HT1080 (cell line): ENCODE measurements around the gene KSR2. TPM values are rescaled to one million over a fixed set of nuclear protein-coding genes. Genes with fewer than 3 reads are reported as not detected.

Experiments
- DNase-seq: peaks from one replicate; pipeline ENCODE4 v3.0.0-alpha.2; 2015; ENCODE audit warnings: low read depth
- total RNA-seq: library from RNA; depleted of rRNA; stranded (reverse); fragments of >200 nt; shearing (Covaris generic); gene quantifications from 2 replicates; pipeline ENCODE4 v1.2.3, GENCODE V29; 2014

Gene KSR2
- total RNA-seq, 1 experiment from 2014 or later = not detected

- DNase-seq = no peak
Observed at GRCh38 chr12:117538032-117538690, 430.6 kb downstream of the KSR2 start.

- no peak for DNase-seq
Observed at GRCh38 chr12:117533687-117534086, 435.1 kb downstream of the KSR2 start.

- DNase-seq = no peak
Observed at GRCh38 chr12:117530796-117531195, 438.0 kb downstream of the KSR2 start.

- DNase-seq = no peak
Observed at GRCh38 chr12:117528538-117528937, 440.3 kb downstream of the KSR2 start.

- DNase-seq = no peak
Observed at GRCh38 chr12:117527479-117527855, 441.3 kb downstream of the KSR2 start.

- no peak for DNase-seq
Observed at GRCh38 chr12:117526757-117527478, 441.9 kb downstream of the KSR2 start.

GRCh38 chr12:117525766-117526165 is 443.0 kb downstream of the KSR2 start:
- DNase-seq = no peak

- no peak for DNase-seq
Observed at GRCh38 chr12:117524806-117525205, 444.0 kb downstream of the KSR2 start.

GRCh38 chr12:117523971-117524370 is 444.8 kb downstream of the KSR2 start:
- DNase-seq = no peak

GRCh38 chr12:117522559-117522958 is 446.2 kb downstream of the KSR2 start:
- DNase-seq = no peak

- DNase-seq = no peak
Observed at GRCh38 chr12:117521867-117522266, 446.9 kb downstream of the KSR2 start.

- DNase-seq = no peak
Observed at GRCh38 chr12:117521346-117521745, 447.4 kb downstream of the KSR2 start.

GRCh38 chr12:117518594-117519270 is 450.1 kb downstream of the KSR2 start:
- DNase-seq = no peak

GRCh38 chr12:117517219-117517739 is 451.5 kb downstream of the KSR2 start:
- no peak for DNase-seq

- DNase-seq = no peak
Observed at GRCh38 chr12:117516034-117516433, 452.8 kb downstream of the KSR2 start.

- no peak for DNase-seq
Observed at GRCh38 chr12:117514016-117514415, 454.8 kb downstream of the KSR2 start.

- DNase-seq = no peak
Observed at GRCh38 chr12:117513353-117513752, 455.4 kb downstream of the KSR2 start.

- no peak for DNase-seq
Observed at GRCh38 chr12:117508468-117508867, 460.3 kb downstream of the KSR2 start.

- no peak for DNase-seq
Observed at GRCh38 chr12:117507548-117507947, 461.2 kb downstream of the KSR2 start.

GRCh38 chr12:117506333-117506732 is 462.5 kb downstream of the KSR2 start:
- no peak for DNase-seq

GRCh38 chr12:117502633-117503032 is 466.2 kb downstream of the KSR2 start:
- DNase-seq = no peak

- no peak for DNase-seq
Observed at GRCh38 chr12:117502233-117502632, 466.6 kb downstream of the KSR2 start.
